M059J (cell line): ENCODE data around the gene ADH1C. TPM values are rescaled to one million over a fixed set of nuclear protein-coding genes. Genes with fewer than 3 reads are reported as not detected.
"Not testable (repeated sequence)": the region's sequence is repeated elsewhere in the genome, so short reads cannot be mapped to it uniquely, and the experiment has no call there.

Experiments
- DNase-seq: peaks from one replicate; pipeline ENCODE4 v3.0.0-alpha.2; 2012; ENCODE audit warnings: low read depth
- total RNA-seq: library from RNA; depleted of rRNA; stranded (reverse); fragments of >200 nt; shearing (Covaris generic); gene quantifications from 2 replicates; pipeline ENCODE4 v1.2.3, GENCODE V29; 2014

ADH1C gene
- total RNA-seq, 1 experiment from 2014 or later: 0.05 TPM

- DNase-seq: no peak
Observed at GRCh38 chr4:99359480-99360204, 7.1 kb upstream of the ADH1C start.

DNA sequence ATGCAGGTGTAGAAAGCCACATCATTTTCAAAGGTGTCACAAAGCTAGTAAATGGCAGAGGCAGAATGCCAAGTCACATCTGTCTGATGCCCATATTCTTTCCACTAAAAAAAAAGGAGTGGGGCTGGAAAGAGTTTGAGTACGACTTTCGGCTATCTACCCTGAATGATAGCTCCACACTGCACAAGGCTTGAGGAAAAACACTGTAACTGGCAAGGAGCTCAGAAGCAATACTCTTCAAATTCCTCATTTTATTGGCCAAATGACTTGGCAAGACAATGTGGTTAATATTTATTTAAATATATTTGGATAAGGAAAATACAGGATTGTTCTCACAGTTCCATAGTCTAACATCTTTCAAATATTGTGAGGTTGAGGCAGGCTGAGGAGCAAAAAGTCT is 5.4 kb upstream of the ADH1C start:
- no peak for DNase-seq

GRCh38 chr4:99356992-99357391 is 4.4 kb upstream of the ADH1C start:
- DNase-seq: no peak

DNA sequence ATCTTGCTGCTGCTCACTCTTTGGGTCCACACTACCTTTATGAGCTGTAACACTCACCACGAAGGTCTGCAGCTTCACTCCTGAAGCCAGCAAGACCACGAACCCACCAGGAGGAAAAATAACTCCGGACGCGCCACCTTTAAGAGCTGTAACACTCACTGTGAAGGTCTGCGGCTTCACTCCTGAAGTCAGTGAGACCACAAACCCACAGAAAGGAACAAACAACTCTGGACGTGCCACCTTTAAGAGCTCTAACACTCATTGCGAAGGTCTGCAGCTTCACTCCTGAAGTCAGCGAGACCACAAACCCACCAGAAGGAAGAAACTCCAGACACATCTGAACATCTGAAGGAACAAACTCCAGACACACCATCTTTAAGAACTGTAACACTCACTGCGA is 3.6 kb upstream of the ADH1C start:
- DNase-seq: not testable (repeated sequence)

- DNase-seq: no peak
Observed at GRCh38 chr4:99351487-99351886, 1.1 kb downstream of the ADH1C start.

DNA sequence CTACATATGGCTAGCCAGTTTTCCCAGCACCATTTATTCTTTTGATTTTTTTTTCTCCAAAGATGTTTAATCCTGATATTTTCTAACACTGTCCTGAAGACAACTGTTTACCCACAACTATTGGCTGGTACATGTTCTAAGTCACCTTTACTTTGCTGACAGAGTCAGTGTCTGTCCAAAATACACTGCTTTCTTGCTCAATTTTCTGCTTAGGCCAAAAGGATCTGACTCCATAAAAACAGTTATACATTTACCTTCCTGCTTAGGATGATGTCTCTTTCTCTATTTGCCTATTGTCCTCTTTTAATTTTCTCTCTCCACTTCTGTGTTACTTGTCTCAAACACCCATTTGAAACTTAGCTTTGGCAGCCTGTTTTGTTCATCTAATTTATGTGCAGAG is 3.2 kb downstream of the ADH1C start:
- no peak for DNase-seq

- DNase-seq: not testable (repeated sequence)
Observed at GRCh38 chr4:99342624-99343023, 9.9 kb downstream of the ADH1C start.

DNA sequence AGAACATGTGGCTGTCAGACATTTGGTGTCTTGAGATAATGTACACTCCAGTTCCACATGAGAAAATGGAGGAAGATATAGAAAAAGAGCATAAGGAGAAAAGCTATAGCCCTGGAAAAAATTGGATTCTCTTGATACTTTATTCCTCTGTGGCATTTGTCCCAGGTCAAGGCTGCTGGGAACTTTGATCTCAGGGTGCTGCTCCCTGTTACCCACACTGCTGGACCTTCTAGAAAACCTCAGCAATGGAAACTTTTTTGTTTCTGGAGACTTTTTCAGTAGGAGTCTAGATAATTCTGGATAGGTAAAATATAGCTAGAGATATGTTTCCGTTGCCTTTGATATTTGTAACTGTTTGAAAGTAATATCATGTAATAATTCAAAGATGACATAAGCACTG is 11.1 kb downstream of the ADH1C start:
- DNase-seq: no peak

- no peak for DNase-seq
Observed at GRCh38 chr4:99339172-99339571, 13.4 kb downstream of the ADH1C start.

GRCh38 chr4:99336553-99336952 is 16.0 kb downstream of the ADH1C start:
- DNase-seq: no peak

- DNase-seq: no peak
Observed at GRCh38 chr4:99334880-99335279, 17.7 kb downstream of the ADH1C start.

- DNase-seq: no peak
Observed at GRCh38 chr4:99330648-99331047, 21.9 kb downstream of the ADH1C start.

- DNase-seq: no peak
Observed at GRCh38 chr4:99329876-99330275, 22.7 kb downstream of the ADH1C start.

DNA sequence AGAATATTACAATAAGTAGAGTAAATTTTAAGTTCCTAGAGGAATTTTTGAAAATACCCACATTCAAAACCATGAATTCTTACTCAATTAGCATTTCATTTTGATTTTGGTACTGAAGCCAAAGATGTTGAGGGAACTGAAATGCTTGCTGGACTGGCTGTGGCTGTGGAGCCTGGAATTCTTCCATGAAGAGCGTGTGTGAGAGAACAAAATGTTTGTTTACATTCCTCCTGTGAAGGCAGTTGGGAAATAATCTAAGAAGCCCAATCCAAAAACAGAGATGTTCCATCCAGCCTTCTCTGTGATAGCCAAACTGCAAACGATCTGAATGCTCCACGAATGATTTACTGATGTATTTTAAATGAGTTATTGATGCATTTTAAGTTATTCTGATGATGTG is 27.6 kb downstream of the ADH1C start:
- DNase-seq: peak; percentile 3

- DNase-seq: no peak
Observed at GRCh38 chr4:99324361-99324760, 28.2 kb downstream of the ADH1C start.

GRCh38 chr4:99323756-99324155 is 28.8 kb downstream of the ADH1C start:
- DNase-seq: no peak

DNA sequence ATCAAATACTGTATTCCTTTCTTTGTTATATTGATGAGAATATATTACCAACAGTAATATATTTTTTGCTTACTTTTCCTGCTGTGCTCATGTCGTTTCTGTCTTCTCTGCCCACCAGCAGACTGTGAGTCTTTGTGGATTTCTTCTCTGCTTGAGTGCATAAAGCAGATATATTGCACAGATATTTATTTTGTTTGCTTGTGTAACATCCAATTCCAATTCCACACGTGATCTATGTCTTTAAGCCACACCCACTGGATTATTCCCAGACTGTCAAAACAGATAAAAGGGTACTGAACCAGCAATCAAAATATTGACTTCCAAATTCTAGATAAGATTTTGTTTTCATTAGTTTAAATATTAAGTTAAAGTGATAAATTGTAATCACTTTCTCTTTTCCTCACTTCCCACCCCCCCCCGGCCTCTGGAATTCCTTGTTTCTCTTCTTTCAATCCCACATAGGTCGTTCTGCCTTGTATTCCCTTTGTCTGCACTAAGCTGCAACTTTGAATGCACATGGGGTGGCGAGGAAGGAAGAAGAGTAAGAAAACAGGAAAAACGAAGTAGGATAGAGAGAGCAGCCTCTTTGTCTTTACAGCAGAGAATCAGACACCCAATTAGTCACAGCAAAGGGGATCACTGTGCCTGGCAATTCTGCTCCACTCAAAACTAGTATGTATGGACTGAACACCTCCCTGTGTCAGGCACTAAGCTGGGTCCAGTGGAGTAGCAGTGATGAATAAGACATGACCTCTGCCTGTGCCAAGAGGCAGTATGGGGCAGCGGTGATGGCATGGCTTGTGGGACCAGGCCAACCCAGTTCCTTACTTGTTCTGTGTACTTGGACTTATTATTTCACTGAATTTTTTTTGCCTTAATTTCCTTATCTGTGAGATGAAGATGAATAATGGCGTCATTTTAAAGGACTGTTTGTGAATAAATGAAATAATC is 31.0 kb downstream of the ADH1C start, which contains the start of gene ADH1B:
TSS of gene ADH1B (minus strand) at position 161 of the 951 bp plus-strand sequence. CDS start at position 91, 70 bp downstream.
- no peak for DNase-seq

- not testable (repeated sequence) for DNase-seq
Observed at GRCh38 chr4:99317811-99318210, 34.7 kb downstream of the ADH1C start.

GRCh38 chr4:99317354-99317753 is 35.2 kb downstream of the ADH1C start:
- DNase-seq: no peak

DNA sequence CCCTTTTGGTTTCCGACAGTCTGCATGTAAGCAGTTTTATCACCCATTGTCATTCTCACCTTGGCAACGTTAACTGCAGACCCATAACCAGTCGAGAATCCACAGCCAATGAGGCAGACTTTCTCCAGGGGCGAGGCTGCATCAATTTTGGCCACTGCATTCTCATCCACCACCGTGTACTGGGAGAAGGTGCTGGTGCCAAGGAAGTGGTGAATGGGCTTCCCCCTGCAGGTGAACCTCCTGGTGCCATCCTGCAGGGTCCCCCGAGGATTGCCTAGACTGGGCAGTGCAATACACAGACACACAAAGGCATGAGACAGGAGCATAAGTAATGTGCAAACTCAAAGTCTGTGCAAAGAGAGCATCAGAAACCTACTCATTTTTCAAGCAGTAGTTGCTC is 36.7 kb downstream of the ADH1C start:
- DNase-seq: no peak

- DNase-seq: no peak
Observed at GRCh38 chr4:99314211-99314610, 38.3 kb downstream of the ADH1C start.

DNA sequence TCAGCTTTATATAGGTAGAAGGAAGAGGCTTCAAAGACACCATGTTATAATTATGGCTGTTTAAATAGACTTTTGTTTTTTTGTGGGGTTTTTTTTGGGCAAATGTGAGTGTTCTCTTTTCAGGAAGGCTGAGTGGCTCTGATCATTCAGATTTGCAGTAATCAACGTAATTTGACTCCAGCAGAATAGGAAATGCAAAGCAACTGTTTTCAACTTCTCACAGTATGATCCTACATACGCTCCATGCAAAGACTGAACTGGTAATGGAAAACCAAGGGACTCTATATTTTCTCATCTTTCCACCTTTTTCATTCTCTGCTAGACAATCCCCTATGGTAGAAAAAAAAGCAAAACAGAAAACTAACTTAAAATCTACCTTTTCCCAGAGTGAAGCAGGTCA is 42.2 kb downstream of the ADH1C start:
- DNase-seq: no peak
